Omental fat pad (tissue), 4 donors: ENCODE results near the gene TP53I13. TPM values are rescaled to one million over a fixed set of nuclear protein-coding genes. Genes with fewer than 3 reads are reported as not detected.

Experiments used
- ATAC-seq: fragments of 150-250 bp; one replicate; pipeline ENCODE4 v1.9.1; 2016; ENCODE audit warnings: mild to moderate bottlenecking, moderate library complexity; ENCODE audit not compliant: low FRiP score
- DNase-seq: peaks from one replicate; pipeline ENCODE4 v3.0.0-alpha.2; 2019; ENCODE audit warnings: low spot score
- CTCF ChIP-seq, 3 donors: fragments of 450-650 bp; IDR thresholded peaks; one replicate each; pipeline ENCODE4 v1.5.1; 2016 to 2017; ENCODE audit warnings: antibody characterized with exemption in 3 of 3, mild to moderate bottlenecking in 3 of 3, moderate library complexity in 2 of 3
- total RNA-seq, 4 donors: library from RNA; depleted of rRNA; stranded (reverse); fragments of >200 nt; gene quantifications; one replicate each; pipeline ENCODE4 v1.1.0, GENCODE V29; 2016

The TP53I13 gene
- total RNA-seq, 4 donors from 2014 or later, result 65.0 to 122 (median 72.6) TPM

- no peak for TF ChIP-seq CTCF (IDR thresholded peaks at IDR 0.05)
- ATAC-seq (no peak), DNase-seq (no peak)
Measured at GRCh38 chr17:29618272-29619065, 50.0 kb downstream of the TP53I13 start.

- TF ChIP-seq CTCF (IDR thresholded peaks at IDR 0.05), result no peak
- no peak for DNase-seq
Measured at GRCh38 chr17:29619251-29619650, 50.8 kb downstream of the TP53I13 start.

GRCh38 chr17:29620271-29620670 lies 51.8 kb downstream of the TP53I13 start:
- no peak for DNase-seq
- ATAC-seq, result no peak
- TF ChIP-seq CTCF (IDR thresholded peaks at IDR 0.05), result no peak

More at GRCh38 chr17:29619251-29619650, 50.8 kb downstream of the TP53I13 start:
- no peak for ATAC-seq

GRCh38 chr17:29620779-29621500 lies 52.4 kb downstream of the TP53I13 start:
- no peak for DNase-seq
- ATAC-seq, result no peak
- TF ChIP-seq CTCF (IDR thresholded peaks at IDR 0.05), result no peak

GRCh38 chr17:29621751-29622194 lies 53.3 kb downstream of the TP53I13 start:
- DNase-seq (no peak), ATAC-seq (no peak)
- no peak for TF ChIP-seq CTCF (IDR thresholded peaks at IDR 0.05)

Other genes with a start within 250 kb of the TP53I13 start
- 10 to 100 TPM; 60.3 to 84.2 (median 64.3) TPM for gene TAOK1, start 178.3 kb upstream of the TP53I13 start, total RNA-seq
- 10 to 100 TPM; 21.6 to 55.2 (median 25.2) TPM for gene ABHD15, start 1.7 kb upstream of the TP53I13 start, total RNA-seq
- 10 to 100 TPM; 24.4 to 73.6 (median 37.3) TPM for gene GIT1, start 20.9 kb downstream of the TP53I13 start, total RNA-seq
- 10 to 100 TPM in 3 of 4 donors, 1 to 10 TPM in 1; 9.2 to 18.3 (median 13.2) TPM for gene ANKRD13B, start 24.4 kb downstream of the TP53I13 start, total RNA-seq
- gene CORO6, start 54.2 kb downstream of the TP53I13 start, total RNA-seq, result 10 to 100 TPM; 10.7 to 45.9 (median 14.1) TPM